T-helper 2 cell (primary cell): ENCODE data around the gene MCRIP1.
"Not testable (repeated sequence)": the region's sequence is repeated elsewhere in the genome, so short reads cannot be mapped to it uniquely, and the experiment has no call there.

Source experiments
- DNase-seq, 5 experiments: peaks; one replicate each; pipeline versions ENCODE4 v3.0.0 to v3.0.0-alpha.2; 2012 to 2022

MCRIP1 gene

DNA sequence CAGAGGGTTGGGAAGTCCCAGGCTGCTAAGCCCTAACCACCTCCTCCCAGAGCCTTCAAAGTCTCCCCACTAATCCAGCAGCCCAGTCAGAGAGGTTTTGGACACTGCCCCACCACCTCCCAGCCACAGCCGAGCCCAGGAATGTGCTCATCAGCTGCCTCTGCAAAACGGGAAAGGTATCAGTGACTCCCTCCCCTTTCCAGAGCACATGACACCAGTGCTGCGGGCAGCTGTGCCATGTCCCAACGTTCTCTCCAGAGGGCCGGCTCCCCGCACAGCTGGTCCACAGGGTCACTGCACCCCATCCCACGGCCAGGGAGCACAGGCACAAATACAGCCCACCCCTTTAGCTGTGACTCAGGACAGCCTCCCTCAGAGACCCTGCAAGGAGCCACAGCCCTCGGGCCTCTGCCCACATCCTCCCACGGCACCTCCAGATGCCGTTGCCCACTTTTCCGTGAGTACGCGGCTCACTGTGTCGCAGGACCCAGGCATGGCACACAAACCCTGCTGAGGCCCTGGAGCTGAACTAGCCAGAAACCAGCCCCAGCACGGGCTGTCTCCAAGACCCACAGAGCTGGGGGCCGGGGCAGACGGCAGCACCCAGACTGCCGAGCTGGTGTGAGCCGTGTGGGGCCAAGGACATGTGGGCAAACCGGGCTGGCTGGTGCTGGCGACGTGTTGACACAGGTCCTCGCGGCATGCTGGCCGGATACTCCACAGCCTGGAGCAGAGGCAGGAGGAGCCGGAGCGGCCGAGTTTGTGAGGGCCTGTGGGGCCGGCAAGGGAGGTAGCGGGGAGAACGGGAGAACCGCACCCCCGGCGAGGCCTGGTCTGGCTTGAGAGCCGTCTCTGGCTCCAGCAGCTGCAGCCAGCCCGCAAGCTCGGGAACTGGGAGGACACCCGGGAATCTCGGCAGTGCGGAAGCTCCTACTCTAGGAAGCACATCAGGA, 8.0 kb upstream of the MCRIP1 start:
- DNase-seq, result no peak

DNA sequence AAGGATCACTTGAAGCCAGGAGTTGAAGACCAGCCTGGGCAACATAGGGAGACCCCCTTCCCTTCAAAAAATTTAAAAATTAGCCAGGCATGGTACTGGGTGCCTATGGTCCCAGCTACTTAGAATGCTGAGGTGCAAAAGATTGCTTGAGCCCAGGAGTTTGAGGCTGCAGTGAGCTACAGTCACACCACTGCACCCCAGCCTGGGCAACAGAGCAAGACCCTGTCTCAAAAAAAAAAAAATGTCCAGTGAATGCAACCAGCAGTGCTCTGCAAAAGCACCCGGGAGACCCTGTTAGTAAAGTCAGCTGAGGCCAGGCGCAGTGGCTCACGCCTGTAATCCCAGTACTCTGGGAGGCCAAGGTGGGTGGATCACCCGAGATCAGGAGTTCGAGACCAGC, 7.0 kb upstream of the MCRIP1 start:
- DNase-seq, result not testable (repeated sequence)

DNA sequence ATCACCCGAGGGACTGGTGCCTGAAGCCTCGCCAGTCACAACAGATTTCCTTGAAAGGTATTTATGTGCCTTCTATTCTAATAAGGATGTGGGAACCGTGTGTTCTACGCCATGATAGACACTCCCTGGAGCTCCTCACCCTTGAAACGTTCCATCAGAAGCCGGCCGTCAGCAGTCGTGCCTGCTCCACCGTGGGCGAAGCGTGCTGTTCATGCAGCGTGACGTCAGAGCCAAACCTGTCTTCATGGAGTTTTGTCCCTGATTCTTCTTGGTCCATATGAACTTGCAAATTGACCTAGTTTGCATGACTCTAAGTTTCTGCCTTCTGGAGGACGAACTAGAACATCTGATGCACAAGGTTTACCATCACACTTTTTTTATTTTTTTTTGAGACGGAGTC, 6.2 kb upstream of the MCRIP1 start:
- DNase-seq, result no peak

DNA sequence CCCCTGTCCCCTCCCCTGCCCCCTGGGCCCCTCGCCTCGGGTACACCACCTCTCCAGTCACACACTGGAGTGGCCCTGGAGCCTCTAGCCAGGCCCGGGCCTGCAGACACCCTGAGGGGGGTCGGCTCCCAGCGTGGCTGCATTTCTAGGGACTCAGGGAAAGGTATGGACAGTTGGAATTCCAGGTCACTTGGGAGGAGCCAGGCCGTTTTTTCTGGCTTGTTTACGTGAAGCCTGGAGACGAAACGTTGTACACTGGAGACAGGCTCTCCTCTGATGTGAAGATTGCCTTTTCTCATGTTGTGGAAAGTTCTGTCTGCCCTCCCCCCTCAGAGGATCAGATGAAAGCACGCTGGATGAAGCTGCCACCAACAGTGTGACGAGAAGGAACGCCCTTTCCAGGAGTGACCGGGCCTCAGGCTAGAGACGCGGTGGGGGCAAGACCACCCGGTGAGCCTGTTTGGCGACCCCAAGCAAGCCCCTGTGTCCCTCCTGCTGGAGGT, 5.7 kb upstream of the MCRIP1 start:
- DNase-seq, result no peak

DNA sequence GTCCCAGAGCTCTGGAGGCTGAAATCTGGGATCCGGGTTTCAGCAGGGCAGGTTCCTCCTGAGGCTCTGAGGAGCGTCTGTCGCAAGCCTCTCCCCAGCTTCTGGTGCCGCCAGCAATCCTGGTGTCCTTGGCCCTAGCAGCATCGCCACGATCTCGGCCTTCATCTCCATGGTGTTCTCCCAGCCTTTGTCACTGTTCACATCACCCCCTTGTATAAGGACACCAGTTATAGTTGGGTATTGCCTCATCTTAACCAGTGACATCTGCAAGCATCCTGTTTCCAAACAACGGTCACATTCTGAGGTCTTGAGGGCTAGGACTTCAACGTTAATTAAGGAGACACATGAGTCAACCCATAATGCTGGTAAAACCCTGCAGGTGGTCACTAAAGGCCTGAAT, 4.5 kb upstream of the MCRIP1 start:
- no peak for DNase-seq

DNA sequence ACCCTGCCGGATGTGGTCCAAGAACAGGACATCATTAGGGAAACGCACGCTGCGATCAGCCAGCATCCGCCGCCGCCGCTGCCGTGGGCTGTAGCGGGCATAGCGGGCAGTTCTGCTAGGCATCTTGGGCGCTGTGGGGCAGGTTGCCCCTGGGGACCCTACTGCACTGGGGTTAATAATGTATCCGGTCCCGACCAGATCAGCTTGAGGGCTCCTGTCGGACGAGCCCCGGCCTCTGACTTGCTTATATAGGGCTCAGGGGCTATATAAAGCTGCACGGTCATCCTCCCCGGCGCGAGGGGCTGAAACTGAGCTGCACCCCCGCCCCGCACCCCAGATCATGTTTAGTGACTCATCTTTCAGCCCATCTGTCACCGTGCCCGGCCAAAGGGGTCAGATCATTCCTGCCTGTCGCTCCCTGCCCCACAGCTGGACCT, 1.8 kb upstream of the MCRIP1 start, which contains the start of gene PPP1R27:
TSS of gene PPP1R27 (minus strand) at position 220 of the 437 bp plus-strand sequence. CDS start at position 123, 97 bp downstream.
- no peak for DNase-seq

DNA sequence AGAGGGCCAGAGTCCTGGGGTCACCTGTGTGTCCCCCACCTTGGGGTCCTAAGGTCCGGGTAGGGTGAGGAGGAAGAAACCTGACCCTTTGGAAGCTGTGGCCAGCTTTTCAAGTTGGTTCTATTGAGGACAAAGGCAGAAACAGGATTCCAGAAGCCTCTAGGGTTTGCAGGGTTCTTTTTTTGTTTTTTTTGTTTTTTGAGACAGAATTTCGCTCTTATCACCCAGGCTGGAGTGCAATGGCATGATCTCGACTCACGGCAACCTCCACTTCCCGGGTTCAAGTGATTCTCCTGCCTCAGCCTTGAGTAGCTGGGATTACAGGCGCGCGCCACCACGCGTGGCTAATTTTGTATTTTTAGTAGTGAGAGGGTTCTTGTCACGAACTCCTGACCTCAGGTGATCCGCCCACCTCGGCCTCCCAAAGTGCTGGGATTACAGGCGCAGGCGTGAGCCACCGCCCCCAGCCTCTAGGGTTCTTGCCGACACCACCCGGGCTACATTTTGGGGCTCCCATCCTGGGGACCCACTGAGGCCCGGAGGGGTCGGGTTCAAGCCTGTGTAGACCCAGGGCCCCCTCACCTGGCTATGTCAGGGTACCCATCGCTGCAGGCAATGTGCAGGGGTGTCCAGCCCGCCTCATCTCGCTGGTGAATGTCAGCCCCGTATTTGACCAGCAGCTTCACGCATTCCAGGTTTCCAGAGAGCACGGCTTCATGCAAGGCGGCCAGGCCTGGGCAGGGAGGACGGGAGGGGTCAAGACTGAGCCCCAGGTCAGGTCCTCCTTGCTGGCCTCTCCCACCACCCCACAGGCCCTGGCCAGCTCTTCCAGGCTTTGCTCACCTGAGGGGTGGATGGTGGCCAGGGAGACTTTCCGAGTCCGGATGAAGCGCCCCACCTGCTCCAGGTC, 1.1 kb upstream of the MCRIP1 start:
- no peak for DNase-seq

DNA sequence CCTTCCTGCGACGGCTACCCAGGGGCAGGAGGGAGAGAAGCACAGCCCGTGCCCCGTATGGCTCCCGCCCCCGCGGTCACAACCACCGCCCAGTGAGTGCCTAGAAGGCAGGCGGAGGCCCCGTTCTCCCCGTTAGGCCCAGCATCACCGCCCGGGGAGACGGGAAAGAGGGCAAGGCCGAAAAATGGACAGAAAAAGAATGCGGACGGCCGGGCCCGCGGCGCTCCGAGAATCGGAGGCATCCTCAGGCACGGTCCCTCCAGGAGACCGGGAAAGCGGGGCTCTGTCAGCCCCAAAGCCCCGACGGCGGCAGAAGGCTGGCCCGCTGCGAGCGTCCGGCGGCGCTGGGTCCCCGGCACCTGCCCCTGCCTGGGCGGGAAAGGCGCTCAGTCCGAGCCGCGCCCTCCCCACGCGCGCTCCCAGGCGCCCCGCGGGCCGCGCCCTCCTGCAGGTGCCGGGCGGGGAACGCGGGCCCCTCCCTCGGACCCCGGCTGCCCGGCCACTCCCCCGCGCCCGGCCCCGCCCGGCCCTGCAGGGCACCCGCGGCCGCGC, 407 bp downstream of the MCRIP1 start:
- DNase-seq, result peak in 3 of 5 experiments; percentile 18 to 51 (median 33)

DNA sequence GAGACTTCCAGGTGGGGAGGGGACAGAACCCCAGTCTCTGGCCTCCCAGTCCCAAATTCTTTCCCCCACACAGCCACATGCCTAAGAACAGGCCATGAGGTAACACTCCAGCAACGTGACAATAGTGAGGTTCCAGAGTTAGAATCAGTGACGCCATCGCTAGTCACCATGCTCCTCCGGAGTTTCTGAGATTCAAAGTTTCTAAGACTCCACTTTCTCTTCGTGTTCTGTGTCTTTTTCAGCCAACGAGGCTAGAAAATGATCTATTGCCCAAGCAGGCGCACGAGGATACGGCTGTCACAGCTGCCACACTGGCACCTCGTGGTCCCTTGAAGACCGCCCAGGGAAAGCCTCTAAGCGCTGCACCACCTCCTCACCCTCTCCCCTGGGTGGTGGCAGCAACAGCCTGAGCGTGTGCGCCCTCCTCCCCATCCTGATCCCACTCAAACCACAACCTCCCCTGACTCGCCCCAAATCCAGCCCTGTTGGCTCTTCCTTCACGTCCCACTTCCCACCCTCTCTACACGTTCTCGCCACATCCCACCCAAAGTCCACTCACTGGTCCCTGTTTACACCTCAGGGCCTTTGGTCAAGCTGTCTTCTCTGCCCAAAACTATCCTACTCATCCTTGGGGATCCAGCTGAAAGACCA, 1.0 kb downstream of the MCRIP1 start:
- peak in 4 of 5 experiments; percentile 29 to 78 (median 42) for DNase-seq

DNA sequence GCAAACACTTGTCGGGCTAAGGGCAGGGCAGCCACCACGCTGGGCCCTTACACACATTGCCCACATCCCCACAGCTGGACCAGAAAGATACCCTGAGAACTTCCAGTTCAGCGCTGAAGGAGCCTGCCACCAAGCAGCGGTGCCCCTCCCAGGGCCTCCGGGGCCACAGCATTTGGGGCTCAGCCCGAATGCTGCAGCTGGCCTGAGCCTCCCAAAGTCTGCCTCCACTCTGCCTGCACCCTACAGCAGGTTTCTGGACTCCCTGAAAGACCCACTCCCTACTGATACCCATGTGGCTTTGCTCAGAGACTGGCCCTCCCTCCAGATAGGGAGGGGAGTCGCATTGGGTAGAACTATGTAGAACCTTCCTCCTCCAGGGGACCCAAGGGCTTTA, 1.5 kb downstream of the MCRIP1 start:
- DNase-seq, result no peak

DNA sequence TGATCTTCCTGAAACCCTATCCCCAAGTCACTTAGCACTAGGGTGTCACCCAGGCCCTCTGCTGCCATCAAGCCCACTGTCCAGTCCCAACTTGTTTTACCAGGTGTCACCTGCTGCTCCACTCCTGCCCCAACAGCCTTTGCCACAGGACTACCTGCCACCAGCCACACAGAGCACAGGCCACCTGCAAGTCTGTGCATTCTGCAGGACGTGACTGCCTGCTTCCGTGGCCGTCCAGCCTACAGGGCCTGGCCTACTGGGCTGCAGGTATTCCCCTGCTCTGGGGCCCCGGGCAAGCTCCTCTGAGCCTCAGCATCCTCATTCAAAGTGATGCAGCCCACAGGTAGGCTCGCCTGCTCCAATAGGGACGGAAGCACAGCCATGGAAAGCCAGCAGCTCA, 3.2 kb downstream of the MCRIP1 start:
- DNase-seq, result no peak

DNA sequence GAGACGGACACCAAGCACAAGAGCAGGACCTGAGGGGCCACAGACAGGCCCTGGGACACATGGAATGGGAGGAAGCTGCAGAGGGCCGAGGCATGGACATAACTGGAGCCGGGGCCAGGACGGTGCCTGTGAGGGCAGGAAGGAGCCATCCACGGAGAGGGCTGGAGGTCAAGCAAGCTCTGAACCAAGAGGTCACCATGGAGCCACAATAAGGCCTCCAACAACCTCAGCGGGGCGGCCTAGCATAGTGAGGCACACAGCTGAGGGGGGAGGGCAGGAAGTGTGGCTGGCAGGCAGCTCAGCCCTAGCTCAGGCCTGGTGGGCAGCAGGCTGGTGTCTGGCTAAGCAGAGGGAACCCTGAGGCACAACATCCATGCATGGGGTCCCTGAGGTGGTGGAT, 4.4 kb downstream of the MCRIP1 start:
- no peak for DNase-seq

DNA sequence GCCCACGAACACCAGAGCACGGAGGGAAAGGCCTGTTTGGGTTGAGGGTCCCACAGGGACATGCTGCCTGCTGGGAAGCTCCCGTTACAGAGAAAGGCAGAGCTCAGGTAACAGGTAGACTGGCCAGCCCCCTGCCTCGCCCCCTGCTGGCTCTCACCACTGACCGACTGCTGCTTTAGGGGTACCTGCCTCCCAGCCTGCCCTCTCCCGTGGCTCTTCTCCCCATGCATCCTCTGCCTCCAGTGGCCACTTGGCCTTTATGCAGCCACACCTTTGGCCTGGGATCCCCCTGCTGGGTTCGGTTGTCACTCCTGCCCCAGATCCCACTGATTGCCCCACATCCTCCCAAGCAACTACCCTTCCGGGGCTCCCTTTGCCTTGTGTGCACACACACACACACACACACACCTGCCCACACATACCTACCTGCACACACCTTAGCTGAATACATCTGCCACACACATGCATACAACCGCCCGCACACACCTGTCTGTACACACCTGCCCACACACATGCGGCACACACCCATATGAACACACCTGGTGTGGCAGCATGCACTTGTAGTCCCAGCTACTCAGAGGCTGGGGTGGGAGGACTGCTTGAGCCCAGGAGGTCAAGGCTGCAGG, 7.1 kb downstream of the MCRIP1 start:
- no peak for DNase-seq

DNA sequence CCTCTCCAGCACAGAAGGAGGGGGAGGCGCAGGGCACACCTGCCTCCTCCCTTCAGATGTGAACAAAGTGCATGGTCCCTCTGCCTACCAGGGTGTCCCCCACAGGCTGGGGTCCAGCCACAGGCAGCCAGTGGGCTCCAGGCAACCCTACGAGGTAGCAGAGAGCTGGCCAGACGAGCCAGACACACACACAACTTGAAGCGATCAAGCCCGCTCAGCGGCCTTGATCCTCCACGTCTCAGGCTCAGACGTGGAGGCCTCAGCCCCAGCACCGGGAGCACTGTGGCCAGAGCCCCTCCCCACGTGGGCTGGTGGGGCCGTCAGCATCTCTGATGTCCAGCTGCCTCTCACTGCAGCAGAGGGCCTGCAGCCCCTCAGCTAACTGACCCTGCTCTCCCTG, 8.5 kb downstream of the MCRIP1 start:
- no peak for DNase-seq

DNA sequence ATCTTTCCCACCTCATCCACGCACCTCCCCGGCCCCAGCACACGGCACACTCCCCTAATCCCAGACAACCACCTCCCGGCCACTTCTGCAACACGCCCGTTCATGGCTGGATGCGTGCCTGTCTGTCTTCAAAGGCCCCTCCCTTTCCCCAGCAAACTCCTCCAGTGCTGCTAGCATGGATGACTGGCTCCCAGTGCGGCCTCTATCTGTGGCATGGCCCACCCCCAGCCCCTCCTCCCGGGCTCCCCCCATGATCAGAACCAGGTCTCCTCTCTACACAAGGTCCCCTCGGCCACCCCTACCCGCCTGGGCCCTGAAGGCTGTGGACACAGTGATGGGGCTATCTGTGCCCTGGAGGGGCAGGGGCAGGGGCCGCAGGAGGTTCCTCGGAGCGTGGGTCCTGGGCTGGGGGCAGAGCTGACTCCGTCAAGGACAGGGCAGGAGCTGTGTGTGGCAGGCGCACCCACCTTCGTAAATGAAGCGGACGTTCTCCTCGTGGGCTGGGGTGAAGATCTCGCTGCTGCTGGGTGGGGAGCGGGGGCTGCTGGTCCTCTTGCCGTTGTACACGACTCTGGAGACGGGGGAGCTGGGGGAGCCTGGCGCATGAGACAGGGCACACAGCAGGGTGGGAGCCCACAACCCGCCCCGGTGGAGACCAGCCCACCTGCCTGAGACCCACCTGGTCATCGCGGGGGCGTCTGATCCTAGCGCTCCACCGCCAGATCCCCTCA, 9.1 kb downstream of the MCRIP1 start:
- no peak for DNase-seq

DNA sequence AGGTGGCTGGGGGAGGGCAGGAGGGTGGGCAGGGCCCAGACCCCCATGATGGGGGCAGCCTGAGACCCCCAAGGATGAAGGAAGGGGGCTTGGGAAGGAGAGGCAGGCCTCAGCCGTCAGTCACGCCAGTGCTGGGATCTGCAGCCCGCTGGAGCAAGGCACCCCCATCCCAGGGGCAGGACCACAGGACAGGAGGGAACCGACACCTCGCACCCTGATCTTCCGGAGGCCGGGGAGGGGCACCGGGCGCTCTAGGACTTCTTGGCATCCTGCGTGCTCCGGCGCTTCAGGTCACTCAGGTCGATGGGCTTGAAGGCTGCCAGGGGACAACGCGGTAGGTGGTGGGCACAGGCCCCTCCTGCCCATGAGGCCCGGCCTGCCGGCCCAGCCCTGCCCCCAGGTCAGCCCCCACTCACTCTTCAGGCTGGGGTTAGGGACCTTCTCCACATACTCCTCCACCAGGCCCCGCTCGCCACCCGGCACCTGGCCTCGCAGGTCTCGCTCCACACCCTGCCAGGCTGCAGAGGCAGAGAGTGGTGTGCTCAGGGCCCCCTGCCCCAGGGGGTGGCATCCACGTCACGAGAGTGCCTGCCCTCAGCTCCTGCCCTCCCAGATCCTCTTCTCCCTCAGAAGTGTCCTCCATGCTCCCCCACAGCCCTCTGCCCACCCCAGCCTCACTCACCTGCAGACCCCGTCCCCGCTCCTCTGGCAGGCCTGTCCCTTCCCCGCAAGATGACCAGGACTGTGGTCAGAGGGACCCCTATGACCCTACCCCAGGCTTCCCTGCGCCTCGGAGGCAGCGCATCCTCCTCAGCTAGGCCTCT, 9.9 kb downstream of the MCRIP1 start:
- no peak for DNase-seq

DNA sequence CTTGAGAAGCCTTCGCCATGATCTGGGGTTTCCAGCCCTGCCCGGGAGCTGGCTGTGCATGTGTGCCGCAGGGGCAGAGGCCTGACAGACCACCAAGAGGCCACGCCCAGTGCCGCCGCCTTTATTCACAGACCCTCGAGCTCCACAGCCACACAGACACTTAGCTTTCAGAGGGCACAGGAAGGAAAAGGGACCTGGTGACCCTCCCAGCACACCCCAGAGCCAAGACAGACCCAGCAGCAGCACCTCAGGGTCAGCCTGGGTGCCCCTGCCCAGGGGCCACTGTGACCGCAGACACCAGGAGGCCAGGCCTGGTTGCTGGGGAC, 10.8 kb downstream of the MCRIP1 start:
- DNase-seq, result no peak

DNA sequence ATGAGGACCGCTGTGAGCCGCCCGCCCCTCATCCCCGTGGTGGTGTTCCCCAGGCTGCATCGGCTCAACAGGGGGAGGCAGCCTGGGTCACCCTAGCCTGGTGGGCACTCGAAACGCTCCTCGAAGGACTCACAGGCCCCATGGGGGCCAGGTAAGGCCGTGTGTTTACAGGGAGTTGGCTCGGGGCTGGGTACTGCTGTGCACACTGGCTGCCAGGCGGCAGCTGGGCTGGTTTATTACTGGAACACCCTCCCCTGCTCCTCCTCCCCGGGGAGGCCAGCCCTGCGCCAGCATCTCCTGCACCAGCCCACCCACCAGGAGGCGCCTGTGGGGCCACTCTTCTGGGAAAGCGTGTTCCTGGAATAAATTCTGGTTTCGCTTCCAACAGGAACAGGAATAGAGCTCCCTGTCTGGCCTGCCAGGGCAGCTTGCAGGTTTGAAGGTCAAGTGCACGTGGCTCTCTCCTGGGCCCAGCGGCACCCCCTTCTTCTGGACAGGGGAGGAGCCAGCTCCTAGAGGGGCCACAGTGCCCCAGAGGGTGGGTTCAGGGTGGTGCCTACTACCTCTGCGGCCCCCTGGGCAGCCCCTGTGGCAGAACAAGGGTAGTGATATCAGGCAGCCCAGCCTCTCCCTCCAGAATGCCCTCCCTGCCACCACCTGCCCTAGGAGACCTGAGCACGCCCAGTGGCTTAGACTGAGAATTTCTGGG, 11.3 kb downstream of the MCRIP1 start:
- DNase-seq, result no peak

DNA sequence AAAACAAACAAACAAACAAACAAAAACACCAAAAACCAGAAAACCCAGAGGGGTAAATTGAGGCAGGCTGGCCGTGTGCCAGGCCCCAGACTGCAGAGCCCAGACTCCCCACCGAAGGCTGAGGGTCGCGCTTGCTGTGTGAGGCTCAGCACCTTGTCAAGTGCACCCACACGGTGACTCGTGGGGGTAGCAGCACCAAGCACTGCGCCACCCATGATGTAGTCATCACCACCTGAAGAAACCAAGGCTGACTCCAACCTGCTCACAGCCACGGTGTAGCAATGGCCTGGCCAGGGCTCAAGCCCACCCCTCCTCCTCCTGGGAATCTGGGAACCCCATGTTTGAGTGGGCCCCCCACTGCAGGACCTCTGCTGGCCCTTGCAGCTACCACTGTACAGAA, 11.9 kb downstream of the MCRIP1 start:
- no peak for DNase-seq

DNA sequence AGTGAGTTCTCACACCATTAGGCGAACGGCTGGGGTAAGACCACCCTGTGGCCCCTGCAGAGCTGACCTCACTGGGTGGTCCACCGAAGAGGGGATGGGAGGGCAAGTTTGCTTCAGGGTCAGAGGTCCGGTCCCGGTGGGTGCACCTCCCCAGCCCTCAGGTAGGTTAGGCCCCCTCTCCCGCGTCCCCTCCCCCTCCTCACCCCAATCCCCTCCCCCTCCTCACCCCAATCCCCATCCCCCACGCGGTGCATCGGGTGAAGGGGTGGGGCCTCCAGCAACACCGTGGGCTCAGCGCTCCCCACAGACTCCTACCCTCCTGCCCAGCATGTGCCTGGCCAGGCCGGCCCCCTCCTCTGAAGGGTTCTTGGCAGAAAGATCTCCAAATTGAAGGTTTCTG, 13.4 kb downstream of the MCRIP1 start:
- DNase-seq, result no peak
